MV-4-11 (cell line): ENCODE results near the gene TSSK2.

ENCODE experiments used
- DNase-seq: peaks from one replicate; lab custom pipeline; 2025; lab: John Stamatoyannopoulos, UW

Gene TSSK2

DNA sequence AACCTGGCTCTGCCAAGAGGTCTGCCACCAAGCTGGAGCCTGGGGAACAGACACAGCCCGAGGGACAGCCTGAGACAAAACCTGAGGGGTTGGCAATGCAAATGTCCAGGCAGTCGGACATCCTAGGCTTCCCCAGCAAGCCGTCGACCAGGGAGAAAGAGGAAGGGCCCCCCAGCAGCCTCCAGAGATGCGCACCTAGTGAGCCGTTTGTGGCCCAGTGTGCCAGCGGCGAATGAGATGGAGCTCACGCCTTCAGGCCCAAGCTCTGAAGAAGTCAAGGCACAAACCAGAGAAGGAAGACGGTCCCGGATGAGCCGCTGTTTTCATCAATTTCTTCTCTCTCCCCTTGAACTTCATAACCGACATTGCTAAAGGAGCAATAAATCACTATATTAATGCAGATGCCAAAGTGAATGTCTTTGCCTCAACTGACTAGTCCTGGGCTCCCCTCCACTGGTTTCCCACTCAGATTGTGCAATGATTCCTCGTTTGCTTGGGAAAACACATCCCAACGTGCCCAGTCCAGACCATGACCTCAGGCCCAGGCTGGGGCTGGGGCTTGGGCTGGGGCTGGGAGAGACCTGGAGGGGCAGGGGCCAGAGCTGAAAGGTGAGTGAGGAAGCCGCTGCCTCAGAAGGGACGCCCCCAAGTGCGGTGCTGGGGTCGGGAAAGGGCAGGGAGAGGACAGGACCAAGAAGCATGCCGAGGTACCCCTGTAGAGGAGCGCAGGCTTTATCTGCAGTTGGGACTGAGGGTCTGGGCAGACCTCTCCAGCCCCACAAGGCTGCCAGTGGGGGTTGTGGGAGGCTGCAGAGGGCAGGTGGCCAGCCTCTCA is 5.4 kb upstream of the TSSK2 start:
- DNase-seq = no peak

DNA sequence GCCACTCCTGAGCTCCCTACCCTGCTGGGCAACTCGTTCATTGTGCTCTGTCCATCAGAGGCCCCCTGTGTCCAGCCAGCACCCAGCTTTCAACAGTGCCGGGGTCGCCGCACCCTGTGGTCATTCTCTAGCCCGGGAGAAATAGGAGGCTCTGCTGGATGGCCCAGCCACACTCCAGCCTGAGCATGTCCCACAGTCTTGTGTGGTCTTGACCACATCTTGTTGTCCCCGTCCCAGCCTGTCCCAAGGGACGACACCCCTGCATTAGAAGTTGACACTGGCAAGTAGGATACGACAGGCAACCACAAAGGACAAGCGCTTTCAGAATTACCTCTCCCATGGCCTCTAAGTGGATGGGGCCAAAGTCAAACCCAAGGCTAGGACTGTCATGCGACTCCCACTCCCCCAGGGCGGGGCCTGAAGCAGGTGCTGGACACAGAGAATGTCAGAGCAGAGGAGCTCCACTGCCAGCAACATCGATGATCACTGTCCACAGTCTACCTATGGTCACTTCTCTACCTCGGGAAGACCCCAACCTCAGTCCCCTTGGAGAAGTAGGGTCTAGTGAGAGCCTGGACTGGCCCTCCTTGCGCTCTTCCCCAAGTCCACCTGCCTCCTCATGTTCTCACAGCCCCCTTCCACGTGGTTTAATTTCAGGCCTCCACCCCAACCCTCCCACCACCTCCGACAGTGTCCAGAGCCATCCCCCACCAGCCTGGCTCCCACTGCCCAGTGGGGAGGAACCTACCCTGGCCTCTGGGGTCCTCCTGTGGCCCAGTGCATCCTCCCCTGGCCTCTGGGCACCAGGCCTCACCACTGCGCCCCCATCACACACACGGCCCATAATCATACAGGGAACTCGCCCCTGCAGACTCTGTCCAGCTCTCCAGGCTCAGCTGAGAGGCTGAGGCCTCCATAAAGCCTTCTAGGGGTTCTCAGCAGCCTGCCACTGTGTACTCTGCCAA is 4.5 kb upstream of the TSSK2 start:
- DNase-seq = no peak

DNA sequence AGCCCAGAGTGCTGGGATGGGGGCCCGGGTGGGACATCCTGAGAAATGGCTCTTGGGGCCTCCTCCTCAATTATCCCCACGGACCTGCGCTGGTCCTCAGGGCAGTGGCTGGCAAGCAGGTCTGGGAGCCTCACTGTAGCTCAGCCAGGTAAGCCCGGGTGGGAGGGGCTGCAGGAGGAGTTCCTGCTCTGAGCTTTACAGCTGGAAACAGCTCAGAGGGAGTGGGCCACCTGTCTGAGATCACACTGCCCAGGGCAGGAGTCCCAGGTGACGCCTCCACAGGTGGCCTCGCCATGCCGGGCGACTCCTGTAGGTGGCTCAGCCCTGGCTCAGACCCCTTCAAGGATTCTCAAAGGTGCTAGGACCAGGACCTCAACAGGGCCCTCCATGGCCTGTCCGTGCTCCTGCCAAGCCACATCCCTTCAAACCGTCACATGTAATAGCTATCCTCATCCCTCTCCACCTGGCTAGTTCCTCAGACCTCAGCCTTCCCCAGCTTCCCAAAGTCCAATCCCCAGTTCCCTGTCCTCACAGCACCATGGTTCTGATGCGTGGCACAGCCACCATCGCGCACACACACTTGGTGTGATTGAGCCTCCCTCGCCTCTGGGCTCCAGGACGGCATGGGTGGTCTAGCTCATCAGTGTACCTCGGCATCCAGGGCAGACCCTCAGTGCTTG is 3.6 kb upstream of the TSSK2 start:
- no peak for DNase-seq

- no peak for DNase-seq
Observed at GRCh38 chr22:19128009-19128401, 3.1 kb upstream of the TSSK2 start.

GRCh38 chr22:19128946-19129727 is 2.0 kb upstream of the TSSK2 start:
- DNase-seq = no peak

DNA sequence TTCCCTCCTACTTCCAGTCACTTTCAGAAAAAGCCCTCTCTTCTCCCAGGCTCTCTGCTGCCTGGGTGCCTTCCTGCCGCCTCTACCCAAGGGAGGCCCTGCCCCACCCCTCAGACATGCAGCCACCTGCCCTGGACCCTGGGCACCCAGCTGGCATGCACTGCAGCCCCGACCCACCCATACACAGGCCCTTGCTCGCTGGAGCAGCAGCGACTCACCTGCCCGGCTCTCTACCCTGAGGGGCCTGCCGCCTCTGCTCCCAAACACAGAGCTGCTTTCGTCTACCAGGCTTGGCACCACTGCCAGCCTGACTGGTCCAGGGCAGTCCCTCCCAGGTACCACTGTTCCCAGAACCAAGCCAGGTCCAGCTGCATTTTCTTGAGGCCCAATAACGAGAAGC is 1.2 kb upstream of the TSSK2 start:
- DNase-seq = no peak

GRCh38 chr22:19131685-19132015 is 542 bp downstream of the TSSK2 start:
- DNase-seq = no peak

DNA sequence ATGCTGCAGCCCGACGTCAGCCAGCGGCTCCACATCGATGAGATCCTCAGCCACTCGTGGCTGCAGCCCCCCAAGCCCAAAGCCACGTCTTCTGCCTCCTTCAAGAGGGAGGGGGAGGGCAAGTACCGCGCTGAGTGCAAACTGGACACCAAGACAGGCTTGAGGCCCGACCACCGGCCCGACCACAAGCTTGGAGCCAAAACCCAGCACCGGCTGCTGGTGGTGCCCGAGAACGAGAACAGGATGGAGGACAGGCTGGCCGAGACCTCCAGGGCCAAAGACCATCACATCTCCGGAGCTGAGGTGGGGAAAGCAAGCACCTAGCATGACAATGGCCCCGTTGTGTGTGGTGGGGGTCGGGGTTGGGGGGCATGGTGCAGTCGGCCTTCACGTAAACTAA is 1.0 kb downstream of the TSSK2 start:
- no peak for DNase-seq

GRCh38 chr22:19132693-19133400 is 1.7 kb downstream of the TSSK2 start:
- DNase-seq = no peak

- no peak for DNase-seq
Observed at GRCh38 chr22:19133561-19133960, 2.5 kb downstream of the TSSK2 start.

DNA sequence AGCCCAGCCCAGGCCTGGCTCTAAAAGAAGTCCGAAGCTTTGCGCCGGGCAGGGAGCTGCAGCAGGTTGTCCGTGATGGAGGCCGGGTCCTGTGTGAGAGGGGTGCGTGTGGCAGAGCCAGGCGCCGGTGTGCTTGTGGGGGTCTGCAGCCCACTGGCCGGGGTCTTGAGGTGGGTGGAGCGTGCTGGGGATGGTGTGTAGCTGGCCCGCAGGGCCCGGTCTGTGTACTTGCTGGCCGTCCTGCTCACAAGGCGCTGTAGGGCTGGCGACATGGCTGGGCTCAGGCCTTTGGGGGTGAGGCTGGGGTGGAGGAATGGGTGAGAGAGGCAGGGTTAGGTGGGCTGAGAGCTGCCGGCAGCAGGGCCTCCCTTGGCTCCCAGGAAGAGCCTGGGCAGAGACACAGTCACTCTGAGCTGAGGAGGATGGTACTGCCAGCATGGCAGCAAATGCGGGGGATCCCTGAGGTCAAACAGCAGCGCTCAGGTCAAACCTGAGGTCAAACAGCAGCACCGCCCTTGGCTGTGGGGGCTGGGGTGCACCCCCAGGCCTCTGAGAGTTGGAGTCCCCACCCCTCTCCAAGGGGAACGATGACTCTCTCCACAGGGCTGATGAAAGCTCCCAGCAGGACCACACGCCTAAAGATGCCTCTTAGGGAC is 3.2 kb downstream of the TSSK2 start:
- no peak for DNase-seq

GRCh38 chr22:19134874-19135273 is 3.8 kb downstream of the TSSK2 start:
- no peak for DNase-seq

DNA sequence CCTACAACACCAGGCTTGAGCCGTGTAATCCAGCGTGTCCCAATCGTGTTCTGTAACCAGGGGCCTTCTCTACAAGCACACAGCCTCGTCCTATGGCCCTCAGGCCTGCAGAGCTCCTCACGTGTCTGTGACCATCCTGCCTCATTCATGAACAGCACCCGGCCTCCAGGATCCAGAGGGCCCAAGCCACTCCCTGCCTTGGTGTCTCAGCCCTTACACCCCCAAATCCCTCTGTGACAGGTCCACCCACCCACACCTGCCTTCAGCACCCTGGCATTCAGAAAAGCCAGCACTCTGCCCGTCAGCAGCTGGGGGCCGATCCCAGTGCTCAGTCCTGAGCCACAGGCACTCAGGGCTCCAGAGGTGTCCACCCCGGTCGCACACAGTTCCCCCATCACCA is 5.8 kb downstream of the TSSK2 start:
- no peak for DNase-seq

- no peak for DNase-seq
Observed at GRCh38 chr22:19137384-19138216, 6.5 kb downstream of the TSSK2 start.

- DNase-seq = no peak
Observed at GRCh38 chr22:19138217-19139000, 7.3 kb downstream of the TSSK2 start.

- no peak for DNase-seq
Observed at GRCh38 chr22:19139001-19139356, 7.9 kb downstream of the TSSK2 start.

DNA sequence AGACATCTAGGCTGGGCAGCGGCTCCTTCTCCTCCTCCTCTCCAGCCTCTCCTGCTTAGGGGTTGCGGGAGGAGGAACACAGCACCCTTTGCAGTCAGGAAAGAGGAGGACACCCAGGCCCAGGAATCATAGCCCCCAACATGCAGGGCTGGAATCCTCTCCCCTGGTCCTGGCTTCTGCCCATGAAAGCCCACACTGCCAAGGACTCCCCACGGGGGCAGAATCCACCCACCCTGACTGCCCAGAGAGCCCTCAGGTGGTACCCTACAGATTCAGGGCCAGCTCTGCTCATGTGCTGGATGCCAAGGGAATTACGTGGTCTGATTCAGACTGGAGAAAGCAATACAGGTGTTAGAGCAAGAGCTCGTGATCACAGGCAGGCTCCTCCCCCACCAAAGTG is 8.9 kb downstream of the TSSK2 start:
- DNase-seq = no peak

GRCh38 chr22:19142394-19142793 is 11.3 kb downstream of the TSSK2 start:
- DNase-seq = no peak

DNA sequence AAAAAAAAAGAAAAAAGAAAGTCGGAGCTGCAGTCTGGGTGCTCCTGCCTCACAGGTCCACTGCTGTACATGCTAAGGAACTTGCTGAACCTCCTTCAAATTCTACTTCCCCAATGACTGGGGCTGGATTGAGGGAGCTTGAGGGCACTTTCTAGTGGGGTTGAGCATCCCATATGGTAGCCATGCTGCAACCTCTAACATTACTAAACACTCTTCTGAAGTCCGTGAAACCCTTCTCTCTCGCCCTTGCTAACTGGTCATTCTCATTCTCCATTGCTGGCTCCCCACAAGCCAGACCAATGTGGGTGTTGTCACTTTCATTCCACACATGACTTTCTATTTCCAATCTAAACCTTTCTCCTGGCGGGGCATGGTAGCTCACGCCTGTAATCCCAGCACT is 12.1 kb downstream of the TSSK2 start:
- DNase-seq = no peak
